Measurements from ENCODE around the gene SLC41A2. TPM values are rescaled to one million over a fixed set of nuclear protein-coding genes. Genes with fewer than 3 reads are reported as not detected.

The SLC41A2 gene
- total RNA-seq, 1 donor from 2014 or later, result 35.6 TPM

DNA sequence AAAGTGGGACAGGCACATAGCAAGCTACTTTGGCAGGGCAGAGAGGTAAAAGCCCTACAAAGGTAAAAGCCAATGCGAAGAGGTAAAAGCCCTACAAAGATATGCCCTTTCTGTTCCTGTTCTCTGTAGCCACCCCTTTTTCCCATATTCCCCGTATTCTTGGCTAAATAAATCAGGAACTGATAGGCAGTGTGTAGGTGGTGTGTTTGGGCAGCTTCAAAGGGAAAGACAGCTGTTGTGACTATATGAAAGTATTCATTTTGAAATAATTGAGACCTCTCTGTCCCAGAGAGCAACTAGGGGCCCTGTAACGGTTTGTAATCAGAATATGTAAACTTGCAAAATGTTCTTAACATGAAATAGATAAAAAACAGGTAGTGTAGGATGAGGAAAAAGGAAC is 11.3 kb upstream of the SLC41A2 start:
- no peaks in the 10 kb centered on the region for H3K27me3 Mint-ChIP-seq (ENCODE audit: low read depth, unreplicated experiment)
- FAIRE-seq, result peak; percentile 50
- H3K4me2 ChIP-seq (ENCODE audit: low read length), result no peak overlapping the region

DNA sequence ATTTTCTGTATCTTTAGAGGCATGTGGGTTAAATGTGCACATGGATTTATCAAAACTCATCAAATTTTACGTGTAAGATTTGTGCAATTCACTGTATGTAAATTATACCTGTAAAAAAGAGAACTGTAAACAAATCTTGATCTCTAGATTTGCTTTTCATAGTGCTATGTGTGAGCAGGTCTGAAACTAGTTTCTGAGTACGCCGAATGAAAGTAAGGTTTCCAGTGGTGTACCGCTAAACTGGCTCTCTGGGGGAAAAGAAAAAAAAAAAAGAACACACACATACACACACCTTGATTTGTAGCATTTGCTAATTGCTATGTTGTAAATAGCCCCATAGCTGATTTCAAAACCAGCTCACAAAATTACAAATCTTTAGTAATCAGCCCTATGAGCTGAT is 8.6 kb upstream of the SLC41A2 start:
- DNase-seq (ENCODE audit: low read depth), result no peak
- H3K27ac Mint-ChIP-seq (ENCODE audit: unreplicated experiment), result no peak overlapping the region

More for the DNA sequence above, 11.3 kb upstream of the SLC41A2 start:
- Histone ChIP-seq H3K9ac (ENCODE audit: low read length) (no peak overlapping the region), H4K20me1 (ENCODE audit: insufficient read depth, low read length) (no peaks in the 10 kb centered on the region), H3K27me3 (ENCODE audit: insufficient read depth, low read length) (peaks cover 9% of the 10 kb centered on the region), H3K9me3 (ENCODE audit: insufficient read depth, low read depth, low read length) (no peaks in the 10 kb centered on the region), H3K4me3 (ENCODE audit: insufficient read depth, low read depth, low read length) (no peak overlapping the region), H2AFZ (ENCODE audit: low read depth, low read length) (no peak overlapping the region), H3K36me3 (ENCODE audit: insufficient read depth, low read length) (no peaks in the 10 kb centered on the region), H3K4me1 (ENCODE audit: insufficient read depth, low read length) (no peaks in the 10 kb centered on the region), H3K27ac (ENCODE audit: low read depth, low read length) (no peak overlapping the region), H3K79me2 (ENCODE audit: insufficient read depth, low read length) (no peaks in the 10 kb centered on the region)
- no peaks in the 10 kb centered on the region for H3K9me3 Mint-ChIP-seq (ENCODE audit: unreplicated experiment)
- no peak overlapping the region for H3K4me3 Mint-ChIP-seq (ENCODE audit: unreplicated experiment)
- H3K4me1 Mint-ChIP-seq (ENCODE audit: low read depth, unreplicated experiment), result peaks cover 6% of the 10 kb centered on the region
- H3K27ac Mint-ChIP-seq (ENCODE audit: unreplicated experiment), result no peak overlapping the region
- TF ChIP-seq EZH2 (IDR thresholded peaks at IDR 0.05; ENCODE audit: insufficient read depth, low read length), result no peak
- TF ChIP-seq, protein P1, sequence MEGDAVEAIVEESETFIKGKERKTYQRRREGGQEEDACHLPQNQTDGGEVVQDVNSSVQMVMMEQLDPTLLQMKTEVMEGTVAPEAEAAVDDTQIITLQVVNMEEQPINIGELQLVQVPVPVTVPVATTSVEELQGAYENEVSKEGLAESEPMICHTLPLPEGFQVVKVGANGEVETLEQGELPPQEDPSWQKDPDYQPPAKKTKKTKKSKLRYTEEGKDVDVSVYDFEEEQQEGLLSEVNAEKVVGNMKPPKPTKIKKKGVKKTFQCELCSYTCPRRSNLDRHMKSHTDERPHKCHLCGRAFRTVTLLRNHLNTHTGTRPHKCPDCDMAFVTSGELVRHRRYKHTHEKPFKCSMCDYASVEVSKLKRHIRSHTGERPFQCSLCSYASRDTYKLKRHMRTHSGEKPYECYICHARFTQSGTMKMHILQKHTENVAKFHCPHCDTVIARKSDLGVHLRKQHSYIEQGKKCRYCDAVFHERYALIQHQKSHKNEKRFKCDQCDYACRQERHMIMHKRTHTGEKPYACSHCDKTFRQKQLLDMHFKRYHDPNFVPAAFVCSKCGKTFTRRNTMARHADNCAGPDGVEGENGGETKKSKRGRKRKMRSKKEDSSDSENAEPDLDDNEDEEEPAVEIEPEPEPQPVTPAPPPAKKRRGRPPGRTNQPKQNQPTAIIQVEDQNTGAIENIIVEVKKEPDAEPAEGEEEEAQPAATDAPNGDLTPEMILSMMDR (IDR thresholded peaks at IDR 0.05; ENCODE audit: insufficient read depth, low read depth, low read length), result no peak
- no peak for DNase-seq (ENCODE audit: low read depth)
- H3K36me3 Mint-ChIP-seq (ENCODE audit: low read depth, unreplicated experiment), result no peaks in the 10 kb centered on the region

DNA sequence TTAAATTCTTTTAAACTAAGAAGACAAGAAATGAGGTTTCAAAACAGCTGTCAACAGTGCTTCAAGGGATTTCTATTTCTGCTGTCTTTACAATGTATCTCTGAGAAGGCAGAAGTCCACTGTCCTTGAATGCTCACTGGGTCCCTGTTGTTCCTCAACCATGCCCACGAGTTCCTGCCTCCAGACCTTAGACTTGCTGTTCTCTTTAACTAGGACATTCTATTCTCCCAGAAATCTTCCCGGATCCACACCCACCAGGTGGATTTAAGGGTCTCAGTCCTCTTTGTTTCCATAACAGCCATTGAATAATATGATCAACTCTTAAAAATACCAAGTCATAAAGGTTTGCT is 6.7 kb upstream of the SLC41A2 start:
- peaks cover 3% of the 10 kb centered on the region for H3K4me1 ChIP-seq (ENCODE audit: insufficient read depth, low read length)
- no peak overlapping the region for H3K27ac Mint-ChIP-seq (ENCODE audit: unreplicated experiment)
- no peak overlapping the region for H3K9ac ChIP-seq (ENCODE audit: low read length)
- no peak overlapping the region for H3K4me3 ChIP-seq (ENCODE audit: insufficient read depth, low read depth, low read length)
- no peak overlapping the region for H3K27ac ChIP-seq (ENCODE audit: low read depth, low read length)
- no peaks in the 10 kb centered on the region for H3K9me3 Mint-ChIP-seq (ENCODE audit: unreplicated experiment)
- no peak for DNase-seq (ENCODE audit: low read depth)
- no peaks in the 10 kb centered on the region for H3K36me3 ChIP-seq (ENCODE audit: insufficient read depth, low read length)
- TF ChIP-seq EZH2 (IDR thresholded peaks at IDR 0.05; ENCODE audit: insufficient read depth, low read length), result no peak
- TF ChIP-seq, protein P1 (IDR thresholded peaks at IDR 0.05; ENCODE audit: insufficient read depth, low read depth, low read length), result no peak
- no peaks in the 10 kb centered on the region for H3K36me3 Mint-ChIP-seq (ENCODE audit: low read depth, unreplicated experiment)
- no peak overlapping the region for H3K4me3 Mint-ChIP-seq (ENCODE audit: unreplicated experiment)
- H2AFZ ChIP-seq (ENCODE audit: low read depth, low read length), result no peak overlapping the region
- H3K27me3 ChIP-seq (ENCODE audit: insufficient read depth, low read length), result peaks cover 21% of the 10 kb centered on the region
- no peaks in the 10 kb centered on the region for H4K20me1 ChIP-seq (ENCODE audit: insufficient read depth, low read length)
- H3K4me2 ChIP-seq (ENCODE audit: low read length), result no peak overlapping the region
- no peaks in the 10 kb centered on the region for H3K79me2 ChIP-seq (ENCODE audit: insufficient read depth, low read length)
- H3K9me3 ChIP-seq (ENCODE audit: insufficient read depth, low read depth, low read length), result no peaks in the 10 kb centered on the region
- no peak for FAIRE-seq
- peaks cover 7% of the 10 kb centered on the region for H3K4me1 Mint-ChIP-seq (ENCODE audit: low read depth, unreplicated experiment)
- peaks cover 4% of the 10 kb centered on the region for H3K27me3 Mint-ChIP-seq (ENCODE audit: low read depth, unreplicated experiment)

More for the DNA sequence above, 8.6 kb upstream of the SLC41A2 start:
- no peak for TF ChIP-seq EZH2 (IDR thresholded peaks at IDR 0.05; ENCODE audit: insufficient read depth, low read length)
- TF ChIP-seq, protein P1 (IDR thresholded peaks at IDR 0.05; ENCODE audit: insufficient read depth, low read depth, low read length), result no peak
- H3K79me2 ChIP-seq (ENCODE audit: insufficient read depth, low read length), result no peaks in the 10 kb centered on the region
- no peak for FAIRE-seq
- no peaks in the 10 kb centered on the region for H4K20me1 ChIP-seq (ENCODE audit: insufficient read depth, low read length)
- no peak overlapping the region for H3K4me2 ChIP-seq (ENCODE audit: low read length)
- no peak overlapping the region for H2AFZ ChIP-seq (ENCODE audit: low read depth, low read length)
- Mint-ChIP-seq H3K36me3 (ENCODE audit: low read depth, unreplicated experiment) (no peaks in the 10 kb centered on the region), H3K4me3 (ENCODE audit: unreplicated experiment) (no peak overlapping the region), H3K4me1 (ENCODE audit: low read depth, unreplicated experiment) (peaks cover 6% of the 10 kb centered on the region), H3K27me3 (ENCODE audit: low read depth, unreplicated experiment) (peaks cover 2% of the 10 kb centered on the region), H3K9me3 (ENCODE audit: unreplicated experiment) (no peaks in the 10 kb centered on the region)
- H3K36me3 ChIP-seq (ENCODE audit: insufficient read depth, low read length), result no peaks in the 10 kb centered on the region
- H3K9ac ChIP-seq (ENCODE audit: low read length), result no peak overlapping the region
- H3K4me1 ChIP-seq (ENCODE audit: insufficient read depth, low read length), result no peaks in the 10 kb centered on the region
- H3K9me3 ChIP-seq (ENCODE audit: insufficient read depth, low read depth, low read length), result no peaks in the 10 kb centered on the region
- no peak overlapping the region for H3K27ac ChIP-seq (ENCODE audit: low read depth, low read length)
- peaks cover 21% of the 10 kb centered on the region for H3K27me3 ChIP-seq (ENCODE audit: insufficient read depth, low read length)
- no peak overlapping the region for H3K4me3 ChIP-seq (ENCODE audit: insufficient read depth, low read depth, low read length)
